H1 (cell line): ENCODE data around the gene PIMREG. TPM values are rescaled to one million over a fixed set of nuclear protein-coding genes. Genes with fewer than 3 reads are reported as not detected.

Experiments
- CTCF ChIA-PET: fragments of 300-600 bp; sonication (Branson Sonifier 250); formaldehyde crosslinking; loops from one replicate; lab custom pipeline; 2021; ENCODE audit not compliant: partially characterized antibody; lab: Charles Lee
- POLR2A ChIA-PET: fragments of 300-600 bp; sonication (Branson Sonifier 250); formaldehyde crosslinking; loops from one replicate; lab custom pipeline; 2021; ENCODE audit warnings: inconsistent platforms; ENCODE audit not compliant: partially characterized antibody; lab: Charles Lee
- DNase-seq, 2 experiments: peaks; one replicate each; pipeline versions ENCODE4 v3.0.0 to v3.0.0-alpha.2; 2010 to 2022; ENCODE audit warnings: low spot score in 2 of 2, low read depth in 1 of 2, mixed read lengths in 1 of 2
- FAIRE-seq: peaks from 2 replicates; lab custom pipeline; 2011; peaks lifted over from hg19 to GRCh38; lab: Jason Lieb, UNC
- H2AFZ ChIP-seq: 2 replicates; pipeline ENCODE4 v1.8.1; 2012; ENCODE audit warnings: low read length, inconsistent platforms
- H2AK5ac ChIP-seq: 2 replicates; pipeline ENCODE4 v1.6.1; 2013; ENCODE audit warnings: low read depth, low read length
- H2BK120ac ChIP-seq: replicated peaks from 2 replicates; pipeline ENCODE3; 2013; ENCODE audit warnings: low read depth, low read length, inconsistent platforms
- H2BK12ac ChIP-seq: 2 replicates; pipeline ENCODE4 v1.6.1; 2013; ENCODE audit warnings: low read depth, low read length
- H2BK15ac ChIP-seq: 2 replicates; pipeline ENCODE4 v1.6.1; 2013; ENCODE audit warnings: low read length
- H2BK20ac ChIP-seq: 2 replicates; pipeline ENCODE4 v1.6.1; 2013; ENCODE audit warnings: low read length
- H2BK5ac ChIP-seq: 2 replicates; pipeline ENCODE4 v1.6.1; 2013; ENCODE audit warnings: low read depth, low read length
- H3K14ac ChIP-seq: 2 replicates; pipeline ENCODE4 v1.6.1; 2013; ENCODE audit warnings: inconsistent platforms; ENCODE audit not compliant: insufficient read length
- H3K18ac ChIP-seq: 2 replicates; pipeline ENCODE4 v1.6.1; 2013; ENCODE audit warnings: low read length; ENCODE audit errors: extremely low read depth
- H3K23ac ChIP-seq: 2 replicates; pipeline ENCODE4 v1.6.1; 2013; ENCODE audit warnings: inconsistent platforms; ENCODE audit not compliant: insufficient read length
- H3K23me2 ChIP-seq: 2 replicates; pipeline ENCODE4 v1.6.1; 2013; ENCODE audit warnings: low read depth, low read length
- H3K27ac ChIP-seq: 2 replicates; pipeline ENCODE4 v1.6.1; 2011; ENCODE audit warnings: low read depth, low read length, inconsistent platforms
- H3K27me3 ChIP-seq, 4 experiments: replicated peaks in 1 of 4; 1 replicate in 1 of 4; 2 replicates in 3 of 4; pipeline versions ENCODE4 v1.6.1 to v1.8.1; 2011 to 2013; ENCODE audit warnings: low read length in 3 of 4, mild to moderate bottlenecking in 3 of 4, inconsistent platforms in 2 of 4, mixed read lengths in 2 of 4, moderate library complexity in 1 of 4; ENCODE audit not compliant: control insufficient read depth in 3 of 4, insufficient read depth in 3 of 4; ENCODE audit errors: extremely low read depth in 1 of 4
- H3K36me3 ChIP-seq, 4 experiments: 2 replicates each; pipeline versions ENCODE4 v1.6.1 to v1.8.1; 2011 to 2013; ENCODE audit warnings: mild to moderate bottlenecking in 4 of 4, low read length in 3 of 4, moderate library complexity in 2 of 4, control low read depth in 1 of 4, inconsistent platforms in 1 of 4; ENCODE audit not compliant: insufficient read depth in 4 of 4, control insufficient read depth in 2 of 4
- H3K4ac ChIP-seq: replicated peaks from 2 replicates; pipeline ENCODE3; 2013; ENCODE audit warnings: low read length, low read depth, mixed read lengths, inconsistent platforms; ENCODE audit not compliant: insufficient read length
- H3K4me1 ChIP-seq, 4 experiments: replicated peaks in 1 of 4; 1 replicate in 1 of 4; 2 replicates in 3 of 4; pipeline versions ENCODE4 v1.6.1 to v1.8.1; 2011 to 2013; ENCODE audit warnings: low read length in 3 of 4, inconsistent platforms in 2 of 4, mixed read lengths in 1 of 4; ENCODE audit not compliant: insufficient read depth in 4 of 4, control insufficient read depth in 3 of 4
- H3K4me2 ChIP-seq, 2 experiments: 2 replicates each; pipeline versions ENCODE4 v1.6.1 to v1.8.1; 2011 to 2013; ENCODE audit warnings: low read depth in 2 of 2, low read length in 2 of 2, control low read depth in 1 of 2, inconsistent platforms in 1 of 2, mild to moderate bottlenecking in 1 of 2; ENCODE audit not compliant: insufficient read depth in 1 of 2
- H3K4me3 ChIP-seq, 4 experiments: fragments of 200-600, 300-600 bp in 1 of 4; sonication (generic), shearing (Covaris generic), sonication (Bioruptor Twin) in 1 of 4; 2 replicates each; pipeline versions ENCODE4 v1.5.1 to v1.8.1; 2011 to 2016; ENCODE audit warnings: low read length in 4 of 4, low read depth in 3 of 4, control low read depth in 2 of 4, inconsistent platforms in 2 of 4, mild to moderate bottlenecking in 2 of 4, mixed read lengths in 1 of 4, moderate library complexity in 1 of 4; ENCODE audit not compliant: insufficient read depth in 2 of 4; ENCODE audit errors: extremely low read depth in 1 of 4
- H3K56ac ChIP-seq: replicated peaks from 2 replicates; pipeline ENCODE3; 2013; ENCODE audit warnings: low read depth, mild to moderate bottlenecking, mixed read lengths, low read length, inconsistent platforms; ENCODE audit not compliant: insufficient read length
- H3K79me1 ChIP-seq: 2 replicates; pipeline ENCODE4 v1.6.1; 2013; ENCODE audit warnings: low read depth, low read length, control low read depth
- H3K79me2 ChIP-seq, 2 experiments: 2 replicates each; pipeline versions ENCODE4 v1.6.1 to v1.8.1; 2012 to 2013; ENCODE audit warnings: low read length in 2 of 2, mild to moderate bottlenecking in 2 of 2, inconsistent platforms in 1 of 2; ENCODE audit not compliant: insufficient read depth in 2 of 2, control insufficient read depth in 1 of 2
- H3K9ac ChIP-seq, 4 experiments: replicated peaks in 1 of 4; 1 replicate in 1 of 4; 2 replicates in 3 of 4; pipeline versions ENCODE4 v1.6.1 to v1.8.1; 2011 to 2013; ENCODE audit warnings: low read depth in 3 of 4, low read length in 3 of 4, control low read depth in 2 of 4, mild to moderate bottlenecking in 2 of 4, moderate library complexity in 2 of 4, inconsistent platforms in 1 of 4; ENCODE audit errors: extremely low read depth in 1 of 4
- H3K9me3 ChIP-seq, 2 experiments: 2 replicates each; pipeline versions ENCODE4 v1.6.1 to v1.8.1; 2012 to 2013; ENCODE audit warnings: mild to moderate bottlenecking in 2 of 2, moderate library complexity in 2 of 2, control low read depth in 1 of 2, inconsistent platforms in 1 of 2, low read depth in 1 of 2, low read length in 1 of 2, mixed read lengths in 1 of 2; ENCODE audit not compliant: insufficient read depth in 2 of 2
- H4K20me1 ChIP-seq, 2 experiments: replicated peaks in 1 of 2; 2 replicates each; pipeline versions ENCODE3 to v1.8.1; 2011 to 2013; ENCODE audit warnings: inconsistent platforms in 2 of 2, low read length in 2 of 2, mild to moderate bottlenecking in 1 of 2; ENCODE audit not compliant: insufficient read depth in 2 of 2, control insufficient read depth in 1 of 2
- H4K5ac ChIP-seq: 2 replicates; pipeline ENCODE4 v1.6.1; 2013; ENCODE audit warnings: low read length, low read depth, mixed read lengths, inconsistent platforms; ENCODE audit not compliant: insufficient read length
- H4K8ac ChIP-seq: 2 replicates; pipeline ENCODE4 v1.8.0; 2013; ENCODE audit warnings: mild to moderate bottlenecking, moderate library complexity, low read length, inconsistent platforms; ENCODE audit not compliant: insufficient read depth; ENCODE audit errors: extremely low read depth
- H4K91ac ChIP-seq: replicated peaks from 2 replicates; pipeline ENCODE3; 2013; ENCODE audit warnings: low read length, mixed read lengths, inconsistent platforms; ENCODE audit not compliant: insufficient read length
- FOSL1 ChIP-seq: IDR thresholded peaks from 2 replicates; pipeline ENCODE4 v1.6.1; 2011; ENCODE audit warnings: mild to moderate bottlenecking, low read depth, low read length, moderate library complexity; ENCODE audit not compliant: insufficient read depth
- KDM5A ChIP-seq: fragments of 200-600 bp; IDR thresholded peaks from 2 replicates; pipeline ENCODE4 v1.7.1; 2012; ENCODE audit warnings: mild to moderate bottlenecking, low read length, inconsistent platforms, mixed read lengths
- MAX ChIP-seq: IDR thresholded peaks from 2 replicates; pipeline ENCODE4 v1.6.1; 2012; ENCODE audit warnings: inconsistent platforms
- NRF1 ChIP-seq: IDR thresholded peaks from 2 replicates; pipeline ENCODE4 v1.6.1; 2011; ENCODE audit warnings: mild to moderate bottlenecking, low read depth, low read length, improper control_type of control experiment
- PHF8 ChIP-seq: fragments of 200-600 bp; sonication (generic); conservative IDR thresholded peaks from 2 replicates; pipeline ENCODE4 v1.7.1; 2012; ENCODE audit warnings: low read depth, mild to moderate bottlenecking, inconsistent platforms, low read length, moderate library complexity
- RXRA ChIP-seq: IDR thresholded peaks from 2 replicates; pipeline ENCODE4 v1.6.1; 2011; ENCODE audit warnings: low read depth, mild to moderate bottlenecking, low read length, moderate library complexity; ENCODE audit not compliant: insufficient read depth
- TBP ChIP-seq: IDR thresholded peaks from 2 replicates; pipeline ENCODE4 v1.6.1; 2011; ENCODE audit warnings: low read depth, low read length, improper control_type of control experiment
- TEAD4 ChIP-seq: IDR thresholded peaks from 2 replicates; pipeline ENCODE4 v1.6.1; 2012; ENCODE audit warnings: low read depth, low read length, inconsistent platforms, mixed read lengths
- WGBS, 2 experiments: shearing (Covaris generic) in 1 of 2; methylation state at CpG; one replicate each; pipeline versions ENCODE4 v1.1.6 to v1.1.7; 2013 to 2015; ENCODE audit warnings: low lambda C conversion rate in 2 of 2, mixed read lengths in 2 of 2, inconsistent platforms in 1 of 2, low coverage in 1 of 2, missing lambda C conversion rate in 1 of 2; ENCODE audit not compliant: insufficient replicate concordance in 2 of 2, insufficient coverage in 1 of 2, insufficient read length in 1 of 2; ENCODE audit errors: extremely low coverage in 1 of 2, missing lambda C conversion rate in 1 of 2; 5-methylcytosine and 5-hydroxymethylcytosine counted together
- polyA plus RNA-seq, 7 experiments: library from polyadenylated mRNA; depleted of rRNA in 3 of 7; stranded (reverse) in 5 of 7; unstranded in 2 of 7; fragments of >200 nt in 5 of 7; fragments of 200-250 nt in 2 of 7; gene quantifications; 1 replicate in 5 of 7; 2 replicates in 1 of 7; 4 replicates in 1 of 7; pipeline versions ENCODE4 v1.2.1 to v1.2.3, GENCODE V29; 2011 to 2013; ENCODE audit warnings: missing spikeins in 2 of 7, mixed read lengths in 2 of 7
- total RNA-seq: library from RNA; stranded (reverse); fragmentation: NEBNext Ultra II Directional; extraction: Animal tissue kit (Norgen Biotek cat#: 25700); gene quantifications from 2 replicates; pipeline ENCODE4 v1.2.1, GENCODE V29; 2021

PIMREG gene
- total and polyA plus RNA-seq, 2 of the 8 experiments (the other 6 are each of a cell fraction or from before 2014, with no cell fraction given) = 133 to 148 TPM

- DNase-seq = no peak
- Histone ChIP-seq H3K56ac (no peak overlapping the region), H4K8ac (no peak overlapping the region), H3K23me2 (peaks cover 2% of the 10 kb centered on the region; the same call in 1 of the 2 replicates), H2BK5ac (no peak overlapping the region), H3K18ac (no peak overlapping the region), H3K9ac (no peak overlapping the region), H3K4ac (no peak overlapping the region), H3K79me1 (no peaks in the 10 kb centered on the region), H3K36me3 (no peaks in the 10 kb centered on the region), H4K20me1 (no peaks in the 10 kb centered on the region), H2AK5ac (no peak overlapping the region), H2BK20ac (no peak overlapping the region), H3K9me3 (peaks cover 3 to 4% of the 10 kb centered on the region in 2 experiments; a peak in 2 of 4 replicates), H3K4me3 (no peak overlapping the region), H3K27ac (no peak overlapping the region), H3K14ac (no peak overlapping the region), H2AFZ (no peak overlapping the region), H3K79me2 (no peaks in the 10 kb centered on the region), H3K4me1 (no peaks in the 10 kb centered on the region), H3K27me3 (no peaks in the 10 kb centered on the region), H3K23ac (no peak overlapping the region), H4K5ac (no peak overlapping the region), H2BK12ac (no peak overlapping the region), H2BK15ac (no peak overlapping the region), H4K91ac (no peak overlapping the region), H3K4me2 (no peak overlapping the region), H2BK120ac (no peak overlapping the region)
- POLR2A ChIA-PET = no interaction called here
- no peak for FAIRE-seq
- TF ChIP-seq TEAD4 (no peak), RXRA (no peak), MAX (no peak), TBP (no peak), KDM5A (no peak), PHF8 (no peak), NRF1 (no peak), FOSL1 (no peak)
- WGBS, 2 experiments = 94% methylated on average over 7 of the region's 7 CpGs; no CpG with 5 or more reads in 1 of the 2 experiments
- CTCF ChIA-PET = interaction anchor here (1.1 kb wide), 1 partner anchor 837 kb away, joined by 3 read pairs; no protein-coding TSS in a partner anchor
These were observed 15.0 kb upstream of the PIMREG start for GRCh38 chr17:6429266-6429665.
